AG04449 (cell line): ENCODE measurements around the gene ADAMTS6.

ENCODE experiments used
- CTCF ChIA-PET: fragments of 350-600 bp; formaldehyde crosslinking; extraction: SDS; loops from one replicate; lab custom pipeline; 2021; ENCODE audit warnings: antibody characterized with exemption; lab: Yijun Ruan, JAX
- POLR2A ChIA-PET: fragments of 400-600, 350-600 bp; formaldehyde crosslinking; extraction: SDS; loops from one replicate; lab custom pipeline; 2020; ENCODE audit warnings: antibody characterized with exemption, inconsistent platforms; lab: Yijun Ruan, JAX
- DNase-seq: peaks from one replicate; pipeline ENCODE4 v3.0.0-alpha.2; 2010; ENCODE audit warnings: low read depth, low spot score
- H3K4me3 ChIP-seq: 2 replicates; pipeline ENCODE4 v1.5.1; 2011; ENCODE audit warnings: low read depth, mild to moderate bottlenecking, control low read depth, low read length
- TF ChIP-seq, protein P1 (sequence below): IDR thresholded peaks from one replicate; pipeline ENCODE4 v1.5.1; 2011; ENCODE audit warnings: mild to moderate bottlenecking, moderate library complexity, low read length, control low read depth, inconsistent platforms; ENCODE audit not compliant: insufficient read depth; ENCODE audit errors: missing control alignments

ADAMTS6 gene

DNA sequence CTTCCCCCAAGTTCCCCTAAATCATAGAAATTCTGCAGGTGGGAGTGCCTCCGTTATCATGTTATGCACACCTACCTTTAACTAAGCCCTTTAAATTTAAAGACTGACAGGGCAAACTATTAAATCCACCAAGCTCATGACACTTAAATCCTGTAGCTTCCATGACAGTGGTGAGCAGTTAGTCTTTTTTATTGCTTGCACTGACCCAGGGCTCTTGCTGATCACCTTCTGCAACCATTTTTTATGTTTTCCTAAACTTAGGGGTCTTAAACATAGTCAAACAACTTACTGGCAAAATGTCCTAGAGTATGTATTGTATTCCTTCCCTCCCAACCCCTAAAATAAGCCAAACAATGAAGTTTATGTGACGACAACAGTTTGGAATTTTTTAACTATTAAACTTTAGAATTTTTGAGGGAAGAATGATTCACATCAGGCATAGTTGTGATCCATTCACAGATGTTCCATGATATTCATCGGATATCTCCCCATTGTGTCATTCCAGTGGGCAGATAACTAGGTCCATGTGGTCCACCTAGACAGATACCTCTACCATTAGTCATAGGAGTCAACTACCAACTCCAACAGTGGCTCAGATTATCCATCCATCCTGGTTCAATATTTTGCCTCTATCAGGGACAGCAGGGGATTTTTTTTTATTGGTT lies 283.1 kb downstream of the ADAMTS6 start:
- ChIA-PET CTCF (interaction anchor here (1.4 kb wide), 1 partner anchor 284 kb away, joined by 4 read pairs; the partner anchor contains the start of gene ADAMTS6), POLR2A (interaction anchor here (0.6 kb wide), 1 partner anchor 284 kb away, joined by 3 read pairs; no protein-coding TSS in a partner anchor)
- DNase-seq, result peak; percentile 95
- no peak overlapping the region for H3K4me3 ChIP-seq
- TF ChIP-seq, protein P1, sequence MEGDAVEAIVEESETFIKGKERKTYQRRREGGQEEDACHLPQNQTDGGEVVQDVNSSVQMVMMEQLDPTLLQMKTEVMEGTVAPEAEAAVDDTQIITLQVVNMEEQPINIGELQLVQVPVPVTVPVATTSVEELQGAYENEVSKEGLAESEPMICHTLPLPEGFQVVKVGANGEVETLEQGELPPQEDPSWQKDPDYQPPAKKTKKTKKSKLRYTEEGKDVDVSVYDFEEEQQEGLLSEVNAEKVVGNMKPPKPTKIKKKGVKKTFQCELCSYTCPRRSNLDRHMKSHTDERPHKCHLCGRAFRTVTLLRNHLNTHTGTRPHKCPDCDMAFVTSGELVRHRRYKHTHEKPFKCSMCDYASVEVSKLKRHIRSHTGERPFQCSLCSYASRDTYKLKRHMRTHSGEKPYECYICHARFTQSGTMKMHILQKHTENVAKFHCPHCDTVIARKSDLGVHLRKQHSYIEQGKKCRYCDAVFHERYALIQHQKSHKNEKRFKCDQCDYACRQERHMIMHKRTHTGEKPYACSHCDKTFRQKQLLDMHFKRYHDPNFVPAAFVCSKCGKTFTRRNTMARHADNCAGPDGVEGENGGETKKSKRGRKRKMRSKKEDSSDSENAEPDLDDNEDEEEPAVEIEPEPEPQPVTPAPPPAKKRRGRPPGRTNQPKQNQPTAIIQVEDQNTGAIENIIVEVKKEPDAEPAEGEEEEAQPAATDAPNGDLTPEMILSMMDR, result no peak

DNA sequence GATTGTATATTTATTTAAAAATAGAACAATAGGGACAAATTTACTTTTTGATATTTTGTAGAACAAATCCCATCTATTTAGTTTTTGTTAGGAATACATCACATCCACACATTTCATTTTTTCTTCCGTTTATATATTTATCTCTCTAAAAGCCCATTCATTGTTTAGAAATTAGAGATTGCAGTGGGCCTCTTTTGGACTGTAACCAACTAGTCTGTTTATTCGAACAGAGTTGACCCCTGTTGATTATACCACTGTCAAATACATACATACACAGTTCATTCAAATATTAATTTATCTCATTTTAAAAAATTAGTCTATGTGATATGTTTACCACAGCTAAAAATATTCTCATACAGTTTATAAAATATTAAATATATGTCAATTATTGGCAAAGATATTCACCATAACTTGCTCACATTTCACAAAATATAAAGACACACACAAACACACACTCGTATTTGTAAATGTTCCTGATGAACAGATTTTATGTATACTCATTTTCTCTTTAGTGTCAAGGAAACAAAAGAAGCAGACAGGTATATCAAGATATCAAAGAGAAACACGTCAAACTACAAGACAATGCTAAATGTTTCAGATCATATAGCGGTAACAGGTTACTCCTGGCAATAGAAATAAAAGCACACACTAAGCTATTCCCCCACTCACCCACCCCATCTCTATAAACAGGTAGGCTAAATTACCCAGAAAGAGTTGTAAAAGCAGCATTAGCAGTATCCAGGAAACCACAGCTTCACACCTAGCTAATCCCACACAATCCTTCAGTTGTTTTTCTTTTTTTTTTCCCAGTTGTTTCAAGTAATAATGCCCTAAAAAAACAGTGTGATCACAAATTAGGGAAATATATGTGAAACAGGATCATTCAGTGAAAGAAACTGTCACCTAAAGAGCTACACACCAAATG lies 283.9 kb downstream of the ADAMTS6 start:
- DNase-seq, result no peak
- ChIA-PET CTCF (no interaction called here), POLR2A (interaction anchor here (0.6 to 0.7 kb wide), 2 partner anchors 8 to 285 kb away, joined by 3 read pairs; no protein-coding TSS in a partner anchor)
- H3K4me3 ChIP-seq, result no peak overlapping the region
- TF ChIP-seq, protein P1, result no peak

DNA sequence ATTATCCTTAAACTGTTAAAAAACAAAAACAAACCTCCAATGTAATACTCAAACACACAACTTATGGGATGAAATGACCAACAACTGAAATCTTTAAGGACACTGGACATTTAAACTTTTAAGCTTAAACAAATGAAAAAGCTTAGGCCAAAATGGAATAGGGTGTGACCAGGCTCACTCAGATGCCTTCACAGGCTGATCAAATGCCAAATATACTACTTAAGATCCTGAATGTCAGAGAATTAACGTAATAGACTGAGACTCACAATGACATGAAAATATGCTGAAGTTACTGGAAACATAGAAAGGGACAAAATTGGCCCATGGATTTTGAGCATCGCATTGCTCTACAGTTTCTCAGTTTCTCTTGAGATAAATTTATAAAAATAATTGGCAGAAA lies 286.8 kb downstream of the ADAMTS6 start:
- TF ChIP-seq, protein P1, result no peak
- no peak overlapping the region for H3K4me3 ChIP-seq
- no peak for DNase-seq
- CTCF ChIA-PET, result no interaction called here
- POLR2A ChIA-PET, result no interaction called here

DNA sequence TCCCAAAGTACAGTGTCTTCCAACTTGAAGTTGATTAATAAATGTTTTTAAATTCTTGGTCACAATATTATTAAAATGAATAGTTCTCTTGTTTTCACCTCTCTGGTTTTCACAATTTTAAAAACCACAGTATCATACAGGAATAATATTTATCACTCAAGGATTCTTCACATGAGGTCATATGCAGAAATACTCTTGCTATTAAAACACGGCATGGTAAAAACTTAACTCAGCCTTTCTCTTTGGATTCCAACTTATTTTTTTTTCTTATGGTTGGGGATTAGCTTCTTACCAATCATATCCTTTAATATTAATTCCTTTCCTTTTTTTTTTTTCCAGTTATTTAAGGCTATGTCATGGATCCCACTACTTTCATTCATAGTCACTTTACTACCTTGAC lies 289.4 kb downstream of the ADAMTS6 start:
- H3K4me3 ChIP-seq, result no peak overlapping the region
- no peak for DNase-seq
- POLR2A ChIA-PET, result interaction anchor here (1.3 kb wide), 1 partner anchor 288 kb away, joined by 3 read pairs; no protein-coding TSS in a partner anchor
- CTCF ChIA-PET, result no interaction called here
- TF ChIP-seq, protein P1, result no peak

DNA sequence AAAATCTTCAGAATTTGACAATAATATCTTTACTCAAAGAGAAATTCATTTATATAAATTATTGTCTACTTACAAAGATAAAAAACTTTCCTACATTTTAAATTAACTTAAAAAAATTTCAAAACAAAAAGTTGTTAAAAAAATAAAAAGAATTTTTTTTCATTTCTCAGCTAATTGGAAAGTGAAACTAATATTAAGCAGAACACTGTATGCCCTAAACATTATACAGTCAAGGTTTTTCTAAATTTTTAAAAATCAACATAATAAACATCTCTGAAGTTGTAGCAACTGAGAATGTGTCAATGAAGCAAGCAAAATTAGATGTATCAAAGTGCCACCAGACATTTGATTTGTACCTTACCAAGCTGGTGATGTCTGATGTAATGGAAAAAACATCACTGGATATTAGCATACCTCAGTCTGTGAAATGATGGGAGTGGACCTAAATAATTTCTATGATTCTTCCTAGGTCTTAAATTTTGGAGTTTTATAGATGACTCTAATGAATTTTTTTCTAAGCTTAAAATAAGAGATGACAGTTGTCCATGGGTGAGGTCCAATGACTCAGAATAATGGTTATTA lies 290.1 kb downstream of the ADAMTS6 start:
- H3K4me3 ChIP-seq, result no peak overlapping the region
- ChIA-PET CTCF (no interaction called here), POLR2A (interaction anchor here (0.6 to 1.3 kb wide), 2 partner anchors 11 to 289 kb away, joined by 3 read pairs; no protein-coding TSS in a partner anchor)
- no peak for DNase-seq
- TF ChIP-seq, protein P1, result no peak
